GM11168 (cell line): ENCODE results near the gene PCBP1.
"Not testable (repeated sequence)": the region's sequence is repeated elsewhere in the genome, so short reads cannot be mapped to it uniquely, and the experiment has no call there.

Source experiments
- in situ Hi-C: fragments of 300-500 bp; cut with MboI; formaldehyde crosslinking; loops from one replicate; pipeline ENCODE4 v1.12.0; 2022; ENCODE audit warnings: low sequenced_read_pairs; ENCODE audit not compliant: unreplicated experiment

The PCBP1 gene

GRCh38 chr2:70121627-70122372, 34.5 kb downstream of the PCBP1 start:
- in situ Hi-C loops = no loop called here

GRCh38 chr2:70122470-70122869, 35.2 kb downstream of the PCBP1 start:
- in situ Hi-C loops = no loop called here

GRCh38 chr2:70123051-70123828, 36.0 kb downstream of the PCBP1 start:
- in situ Hi-C loops = no loop called here

GRCh38 chr2:70123829-70124116, 36.5 kb downstream of the PCBP1 start:
- in situ Hi-C loops = no loop called here

GRCh38 chr2:70124983-70125480, 37.8 kb downstream of the PCBP1 start:
- in situ Hi-C loops = no loop called here

- in situ Hi-C loops = no loop called here
Observed at GRCh38 chr2:70125498-70125898, 38.2 kb downstream of the PCBP1 start.

- in situ Hi-C loops = no loop called here
Observed at GRCh38 chr2:70126413-70126812, 39.1 kb downstream of the PCBP1 start.

GRCh38 chr2:70128005-70128404, 40.7 kb downstream of the PCBP1 start:
- in situ Hi-C loops = no loop called here

GRCh38 chr2:70131344-70132143, 44.3 kb downstream of the PCBP1 start:
- in situ Hi-C loops = not testable (repeated sequence)

GRCh38 chr2:70132244-70133126, 45.2 kb downstream of the PCBP1 start:
- in situ Hi-C loops = no loop called here

GRCh38 chr2:70133127-70133452, 45.8 kb downstream of the PCBP1 start:
- in situ Hi-C loops = no loop called here

- in situ Hi-C loops = no loop called here
Observed at GRCh38 chr2:70133491-70134322, 46.4 kb downstream of the PCBP1 start.

- in situ Hi-C loops = not testable (repeated sequence)
Observed at GRCh38 chr2:70134323-70134983, 47.2 kb downstream of the PCBP1 start.
